Cardiac ventricle fibroblast (primary cell): ENCODE measurements around the gene ZNF440. TPM values are rescaled to one million over a fixed set of nuclear protein-coding genes. Genes with fewer than 3 reads are reported as not detected.

ENCODE experiments used
- total RNA-seq: library from RNA; depleted of rRNA; stranded (reverse); fragments of >200 nt; gene quantifications from 2 replicates; pipeline ENCODE4 v1.2.3, GENCODE V29; 2015

Gene ZNF440
- 8.6 and 9.3 TPM in 2 replicates for total RNA-seq

DNA sequence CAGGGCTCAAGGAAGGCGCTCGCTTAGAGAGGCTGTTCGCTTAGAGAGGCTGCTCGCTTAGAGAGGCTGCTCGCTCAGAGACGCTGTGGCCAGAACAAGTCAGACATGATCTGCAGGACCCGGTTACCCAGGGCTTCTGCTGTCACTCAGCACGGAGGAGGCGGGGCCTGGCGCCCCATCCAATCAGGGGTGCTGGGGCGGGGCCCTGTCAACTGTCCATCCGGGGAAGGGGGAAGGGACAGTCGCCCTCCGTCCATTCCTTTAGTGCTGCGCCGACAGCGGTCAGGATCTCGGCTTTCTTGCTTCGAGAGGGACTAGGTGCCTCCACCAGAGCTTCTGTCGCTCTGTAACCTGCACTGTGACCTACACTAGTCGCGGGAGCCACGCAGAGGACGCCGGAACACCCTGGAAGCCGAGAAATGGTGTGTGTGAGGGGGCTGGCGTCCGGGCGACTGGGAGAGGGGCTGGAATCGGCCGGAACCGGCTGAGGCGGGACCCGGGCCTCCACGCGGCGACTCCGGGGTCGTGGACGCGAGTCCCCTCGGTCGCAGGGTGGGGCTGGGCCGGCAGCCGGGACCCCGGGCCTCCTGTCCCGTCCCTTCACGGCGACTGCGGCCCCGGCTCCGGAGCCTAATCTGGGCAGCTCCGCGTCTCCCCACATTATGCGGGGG is at the start of gene ZNF440:
TSS of gene ZNF440 (plus strand) at position 245 of the 671 bp plus-strand sequence. CDS start at position 420, 175 bp downstream.

GRCh38 chr19:11766597-11767591 is 47.2 kb upstream of the ZNF440 start, which contains the start of gene ZNF441:
Gene ZNF441 (plus strand): TSS chr19:11767000. CDS start chr19:11767194, 194 bp downstream.

DNA sequence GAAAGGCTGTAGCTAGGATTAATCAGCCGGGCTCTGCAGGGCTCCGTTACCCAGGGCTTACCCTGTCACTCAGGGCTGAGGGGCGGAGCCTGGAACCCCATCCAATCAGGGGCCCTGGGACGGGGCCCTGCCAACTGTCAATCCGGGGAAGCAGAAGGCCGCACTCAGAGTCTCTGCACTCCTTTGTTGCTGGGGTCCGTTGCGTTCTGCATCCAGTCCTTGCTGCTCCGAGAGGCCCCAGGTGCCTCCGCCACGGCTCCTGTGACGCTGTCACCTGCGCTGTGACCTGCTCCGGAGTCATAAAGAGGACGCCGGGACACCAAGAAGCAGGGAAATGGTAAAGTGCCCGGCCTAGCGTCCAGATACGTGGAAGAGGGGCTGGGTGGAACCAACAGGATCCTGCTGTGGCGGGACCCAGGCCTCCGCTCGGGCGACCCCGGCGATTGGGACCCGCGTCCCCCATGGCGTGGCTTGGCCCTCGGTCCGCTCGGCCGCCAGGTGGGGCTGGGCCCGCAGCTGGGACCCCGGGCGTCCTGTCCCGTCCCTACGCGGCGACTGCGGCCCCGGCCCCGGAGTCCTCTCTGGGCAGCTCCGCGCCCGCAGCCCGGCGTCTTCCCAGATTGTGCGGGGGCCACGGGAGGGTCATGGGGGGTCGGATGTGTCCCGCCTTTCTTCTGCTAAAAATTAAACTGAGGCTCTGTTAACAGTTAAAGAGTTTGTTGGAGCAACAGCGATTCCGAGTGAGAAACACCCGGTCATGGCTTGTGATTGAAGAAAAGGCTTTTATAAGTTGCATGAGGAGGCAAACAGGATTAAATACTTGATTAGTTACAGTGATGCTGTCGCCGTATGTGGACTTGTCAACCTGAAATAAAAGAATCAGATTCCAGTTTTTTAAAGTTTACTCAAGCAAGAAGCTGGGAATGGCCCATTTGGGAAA is 15.4 kb upstream of the ZNF440 start, which contains the start of gene ZNF491:
TSS of gene ZNF491 (plus strand) at position 133 of the 940 bp plus-strand sequence. CDS start 7,431 bp downstream, outside the sequence.

GRCh38 chr19:11848594-11849469 is 34.8 kb downstream of the ZNF440 start, which contains the start of gene ZNF439:
Gene ZNF439 (plus strand): TSS chr19:11848726. CDS start chr19:11848868, 142 bp downstream.

Other genes starting within 250 kb of the ZNF440 start
- gene ACP5, start 236.6 kb upstream of the ZNF440 start, total RNA-seq: not detected in 2 replicates
- gene ZNF627, start 216.8 kb upstream of the ZNF440 start, total RNA-seq: 7.1 and 11.2 TPM in 2 replicates
- 1.2 and 2.3 TPM in 2 replicates for gene ZNF823, start 75.3 kb upstream of the ZNF440 start, total RNA-seq
- 3.6 and 4.5 TPM in 2 replicates for gene ZNF441, start 47.3 kb upstream of the ZNF440 start, total RNA-seq
- 0.31 and 0.78 TPM in 2 replicates for gene ZNF491, start 15.8 kb upstream of the ZNF440 start, total RNA-seq
- 1.1 and 2.2 TPM in 2 replicates for gene ZNF439, start 34.5 kb downstream of the ZNF440 start, total RNA-seq
- gene ZNF69, start 73.5 kb downstream of the ZNF440 start, total RNA-seq: 3.8 and 4.6 TPM in 2 replicates
- gene ZNF700, start 110.8 kb downstream of the ZNF440 start, total RNA-seq: 3.3 and 3.8 TPM in 2 replicates
- 0.64 and 1.1 TPM in 2 replicates for gene ZNF763, start 150.8 kb downstream of the ZNF440 start, total RNA-seq
- 4.2 and 6.7 TPM in 2 replicates for gene ZNF433, start 221.4 kb downstream of the ZNF440 start, total RNA-seq
- gene ZNF878, start 238.7 kb downstream of the ZNF440 start, total RNA-seq: 0.05 TPM in 1 of 2 replicates, not detected in the other